ENCODE data around the gene GRM8. TPM values are rescaled to one million over a fixed set of nuclear protein-coding genes. Genes with fewer than 3 reads are reported as not detected.

Gene GRM8
- total and polyA plus RNA-seq, 2 donors from 2014 or later = 3.2 TPM; not detected in 1

- Histone ChIP-seq H3K36me3 (ENCODE audit: control insufficient read depth in 2 of 3, insufficient read depth in 3 of 3, low read length in 3 of 3) (no peaks in the 10 kb centered on the region), H3K4me3 (ENCODE audit: low read length in 3 of 3) (no peak overlapping the region), H3K9me3 (ENCODE audit: control insufficient read depth in 2 of 3, insufficient read depth in 1 of 3, low read length in 3 of 3) (no peaks in the 10 kb centered on the region), H3K27me3 (ENCODE audit: control insufficient read depth, insufficient read depth, low read length) (no peaks in the 10 kb centered on the region), H3K4me1 (ENCODE audit: control insufficient read depth in 2 of 3, insufficient read depth in 2 of 3, low read depth in 1 of 3, low read length in 3 of 3) (no peaks in the 10 kb centered on the region), H3K27ac (ENCODE audit: low read depth in 2 of 2, low read length in 2 of 2) (no peak overlapping the region), H3K9ac (ENCODE audit: low read length in 3 of 3) (no peak overlapping the region)
- intact Hi-C loops (cut with DNase I) = no loop called here
- TF ChIP-seq CTCF (IDR thresholded peaks at IDR 0.05; ENCODE audit: borderline replicate concordance, extremely low read depth, insufficient read depth) = no peak
- no peak for DNase-seq
- no peak for FAIRE-seq
These were observed 615.2 kb downstream of the GRM8 start for GRCh38 chr7:126637538-126637937.

GRCh38 chr7:126635545-126635944 is 617.2 kb downstream of the GRM8 start:
- no peak for FAIRE-seq
- intact Hi-C loops (cut with DNase I) = no loop called here
- TF ChIP-seq CTCF (IDR thresholded peaks at IDR 0.05; ENCODE audit: borderline replicate concordance, extremely low read depth, insufficient read depth) = no peak

GRCh38 chr7:126608339-126608776 is 644.4 kb downstream of the GRM8 start:
- H3K9ac ChIP-seq (ENCODE audit: low read length in 3 of 3) = no peak overlapping the region
- peak in 3 of 5 donors; percentile 2 to 32 (median 9) for DNase-seq
- no peak overlapping the region for H3K27ac ChIP-seq (ENCODE audit: low read depth in 2 of 2, low read length in 2 of 2)
- no peaks in the 10 kb centered on the region for H3K27me3 ChIP-seq (ENCODE audit: control insufficient read depth, insufficient read depth, low read length)
- H3K4me1 ChIP-seq (ENCODE audit: control insufficient read depth in 2 of 3, insufficient read depth in 2 of 3, low read depth in 1 of 3, low read length in 3 of 3) = no peaks in the 10 kb centered on the region
- H3K4me3 ChIP-seq (ENCODE audit: low read length in 3 of 3) = no peak overlapping the region
- FAIRE-seq = no peak
- H3K36me3 ChIP-seq (ENCODE audit: control insufficient read depth in 2 of 3, insufficient read depth in 3 of 3, low read length in 3 of 3) = no peaks in the 10 kb centered on the region
- H3K9me3 ChIP-seq (ENCODE audit: control insufficient read depth in 2 of 3, insufficient read depth in 1 of 3, low read length in 3 of 3) = no peaks in the 10 kb centered on the region
- intact Hi-C loops (cut with DNase I) = no loop called here
- peak; percentile 15 for TF ChIP-seq CTCF (IDR thresholded peaks at IDR 0.05; ENCODE audit: borderline replicate concordance, extremely low read depth, insufficient read depth)

More at GRCh38 chr7:126635545-126635944, 617.2 kb downstream of the GRM8 start:
- H3K9ac ChIP-seq (ENCODE audit: low read length in 3 of 3) = no peak overlapping the region
- no peaks in the 10 kb centered on the region for H3K4me1 ChIP-seq (ENCODE audit: control insufficient read depth in 2 of 3, insufficient read depth in 2 of 3, low read depth in 1 of 3, low read length in 3 of 3)
- H3K36me3 ChIP-seq (ENCODE audit: control insufficient read depth in 2 of 3, insufficient read depth in 3 of 3, low read length in 3 of 3) = no peaks in the 10 kb centered on the region
- H3K27ac ChIP-seq (ENCODE audit: low read depth in 2 of 2, low read length in 2 of 2) = no peak overlapping the region
- peak in 1 of 5 donors; percentile 4 for DNase-seq
- H3K27me3 ChIP-seq (ENCODE audit: control insufficient read depth, insufficient read depth, low read length) = no peaks in the 10 kb centered on the region
- H3K4me3 ChIP-seq (ENCODE audit: low read length in 3 of 3) = no peak overlapping the region
- H3K9me3 ChIP-seq (ENCODE audit: control insufficient read depth in 2 of 3, insufficient read depth in 1 of 3, low read length in 3 of 3) = no peaks in the 10 kb centered on the region

GRCh38 chr7:126606331-126606730 is 646.4 kb downstream of the GRM8 start:
- H3K36me3 ChIP-seq (ENCODE audit: control insufficient read depth in 2 of 3, insufficient read depth in 3 of 3, low read length in 3 of 3) = no peaks in the 10 kb centered on the region
- DNase-seq (no peak), FAIRE-seq (no peak)
- H3K9me3 ChIP-seq (ENCODE audit: control insufficient read depth in 2 of 3, insufficient read depth in 1 of 3, low read length in 3 of 3) = no peaks in the 10 kb centered on the region
- no peak overlapping the region for H3K27ac ChIP-seq (ENCODE audit: low read depth in 2 of 2, low read length in 2 of 2)
- intact Hi-C loops (cut with DNase I) = no loop called here
- no peak overlapping the region for H3K9ac ChIP-seq (ENCODE audit: low read length in 3 of 3)
- no peak for TF ChIP-seq CTCF (IDR thresholded peaks at IDR 0.05; ENCODE audit: borderline replicate concordance, extremely low read depth, insufficient read depth)
- H3K4me3 ChIP-seq (ENCODE audit: low read length in 3 of 3) = no peak overlapping the region
- no peaks in the 10 kb centered on the region for H3K4me1 ChIP-seq (ENCODE audit: control insufficient read depth in 2 of 3, insufficient read depth in 2 of 3, low read depth in 1 of 3, low read length in 3 of 3)
- H3K27me3 ChIP-seq (ENCODE audit: control insufficient read depth, insufficient read depth, low read length) = no peaks in the 10 kb centered on the region

All from kidney (tissue), 14 donors.